Smooth muscle cell (in vitro differentiated cells): ENCODE results near the gene TRIM28. TPM values are rescaled to one million over a fixed set of nuclear protein-coding genes. Genes with fewer than 3 reads are reported as not detected.

ENCODE experiments used
- DNase-seq: peaks from one replicate; lab custom pipeline; 2025; ENCODE audit not compliant: unreplicated experiment; lab: John Stamatoyannopoulos, UW
- H2AFZ ChIP-seq: fragments of 200-600 bp; sonication (generic); 2 replicates; pipeline ENCODE4 v1.6.0; 2016; ENCODE audit warnings: antibody characterized with exemption, low read depth, mild to moderate bottlenecking
- H3F3A ChIP-seq: fragments of 200-600 bp; sonication (generic); 2 replicates; pipeline ENCODE4 v1.6.0; 2017; ENCODE audit warnings: antibody characterized with exemption, low read depth
- H3K27ac ChIP-seq: fragments of 200-600 bp; sonication (generic); 2 replicates; pipeline ENCODE4 v1.5.1; 2016; ENCODE audit warnings: low read depth, mild to moderate bottlenecking
- H3K27me3 ChIP-seq: fragments of 200-600 bp; sonication (generic); 2 replicates; pipeline ENCODE4 v1.6.1; 2016; ENCODE audit warnings: low read depth, mild to moderate bottlenecking
- H3K36me3 ChIP-seq: fragments of 200-600 bp; sonication (generic); 2 replicates; pipeline ENCODE4 v1.5.1; 2016; ENCODE audit warnings: low read depth
- H3K4me1 ChIP-seq: fragments of 200-600 bp; sonication (generic); 2 replicates; pipeline ENCODE4 v1.5.1; 2016; ENCODE audit warnings: low read depth
- H3K4me2 ChIP-seq: fragments of 200-600 bp; sonication (generic); 2 replicates; pipeline ENCODE4 v1.6.0; 2016; ENCODE audit warnings: mild to moderate bottlenecking
- H3K4me3 ChIP-seq: fragments of 200-600 bp; sonication (generic); 2 replicates; pipeline ENCODE4 v1.5.1; 2016; ENCODE audit warnings: mild to moderate bottlenecking
- H3K79me2 ChIP-seq: fragments of 200-600 bp; sonication (generic); 2 replicates; pipeline ENCODE4 v1.6.0; 2016; ENCODE audit warnings: low read depth, mild to moderate bottlenecking
- H3K9ac ChIP-seq: fragments of 200-600 bp; sonication (generic); 2 replicates; pipeline ENCODE4 v1.6.0; 2016; ENCODE audit warnings: low read depth
- H3K9me3 ChIP-seq: fragments of 200-600 bp; sonication (generic); replicated peaks from 2 replicates; pipeline ENCODE4 v1.5.1; 2016; ENCODE audit warnings: low read depth
- H4K20me1 ChIP-seq: fragments of 200-600 bp; sonication (generic); 2 replicates; pipeline ENCODE4 v1.6.0; 2016; ENCODE audit warnings: low read depth
- WGBS: methylation state at CpG from one replicate; pipeline ENCODE4 v1.1.7; 2016; ENCODE audit warnings: low lambda C conversion rate; 5-methylcytosine and 5-hydroxymethylcytosine counted together
- polyA plus RNA-seq: library from polyadenylated mRNA; unstranded; fragments of >200 nt; fragmentation: Nextera tagmentation; extraction: Ambion mirVana; gene quantifications from 2 replicates; pipeline ENCODE4 v1.2.1, GENCODE V29; 2016
- total RNA-seq: library from RNA; depleted of rRNA; stranded (reverse); fragments of >200 nt; gene quantifications from 2 replicates; pipeline ENCODE4 v1.2.3, GENCODE V29; 2014
- TF ChIP-seq, protein P1 (sequence below): fragments of 200-600 bp; sonication (generic); IDR thresholded peaks from 2 replicates; pipeline ENCODE4 v1.5.1; 2017; ENCODE audit warnings: borderline replicate concordance, mild to moderate bottlenecking, antibody characterized with exemption; ENCODE audit not compliant: insufficient read depth, poor library complexity, severe bottlenecking

Gene TRIM28
- total and polyA plus RNA-seq, 2 experiments from 2014 or later = 148 to 178 TPM

DNA sequence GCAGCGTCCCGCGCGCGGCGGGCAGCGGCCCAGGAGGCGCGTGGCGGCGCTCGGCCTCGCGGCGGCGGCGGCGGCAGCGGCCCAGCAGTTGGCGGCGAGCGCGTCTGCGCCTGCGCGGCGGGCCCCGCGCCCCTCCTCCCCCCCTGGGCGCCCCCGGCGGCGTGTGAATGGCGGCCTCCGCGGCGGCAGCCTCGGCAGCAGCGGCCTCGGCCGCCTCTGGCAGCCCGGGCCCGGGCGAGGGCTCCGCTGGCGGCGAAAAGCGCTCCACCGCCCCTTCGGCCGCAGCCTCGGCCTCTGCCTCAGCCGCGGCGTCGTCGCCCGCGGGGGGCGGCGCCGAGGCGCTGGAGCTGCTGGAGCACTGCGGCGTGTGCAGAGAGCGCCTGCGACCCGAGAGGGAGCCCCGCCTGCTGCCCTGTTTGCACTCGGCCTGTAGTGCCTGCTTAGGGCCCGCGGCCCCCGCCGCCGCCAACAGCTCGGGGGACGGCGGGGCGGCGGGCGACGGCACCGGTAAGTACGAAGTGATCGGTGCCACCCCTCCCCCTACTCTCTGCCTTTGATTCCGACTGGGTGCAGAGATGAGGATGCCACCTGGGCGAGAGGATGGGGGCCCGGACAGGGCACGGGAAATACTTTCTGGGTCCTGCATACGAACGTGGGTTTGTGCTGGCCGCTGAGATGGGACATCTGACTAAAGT, 874 bp downstream of the TRIM28 start:
- Histone ChIP-seq H3K27me3 (peaks cover 3% of the 10 kb centered on the region), H3K36me3 (no peaks in the 10 kb centered on the region), H4K20me1 (peaks cover 51% of the 10 kb centered on the region), H3K27ac (peak overlapping the region; percentile 85), H2AFZ (no peak overlapping the region), H3K9me3 (no peaks in the 10 kb centered on the region), H3K9ac (peak overlapping the region; percentile 84), H3K79me2 (peaks cover 47% of the 10 kb centered on the region), H3F3A (peaks cover under 1% of the 10 kb centered on the region), H3K4me3 (peak overlapping the region; percentile 83), H3K4me1 (peaks cover 13% of the 10 kb centered on the region), H3K4me2 (peak overlapping the region; percentile 99)
- DNase-seq = no peak
- under 1% methylated on average over 42 of the region's 92 CpGs for WGBS
- TF ChIP-seq, protein P1, sequence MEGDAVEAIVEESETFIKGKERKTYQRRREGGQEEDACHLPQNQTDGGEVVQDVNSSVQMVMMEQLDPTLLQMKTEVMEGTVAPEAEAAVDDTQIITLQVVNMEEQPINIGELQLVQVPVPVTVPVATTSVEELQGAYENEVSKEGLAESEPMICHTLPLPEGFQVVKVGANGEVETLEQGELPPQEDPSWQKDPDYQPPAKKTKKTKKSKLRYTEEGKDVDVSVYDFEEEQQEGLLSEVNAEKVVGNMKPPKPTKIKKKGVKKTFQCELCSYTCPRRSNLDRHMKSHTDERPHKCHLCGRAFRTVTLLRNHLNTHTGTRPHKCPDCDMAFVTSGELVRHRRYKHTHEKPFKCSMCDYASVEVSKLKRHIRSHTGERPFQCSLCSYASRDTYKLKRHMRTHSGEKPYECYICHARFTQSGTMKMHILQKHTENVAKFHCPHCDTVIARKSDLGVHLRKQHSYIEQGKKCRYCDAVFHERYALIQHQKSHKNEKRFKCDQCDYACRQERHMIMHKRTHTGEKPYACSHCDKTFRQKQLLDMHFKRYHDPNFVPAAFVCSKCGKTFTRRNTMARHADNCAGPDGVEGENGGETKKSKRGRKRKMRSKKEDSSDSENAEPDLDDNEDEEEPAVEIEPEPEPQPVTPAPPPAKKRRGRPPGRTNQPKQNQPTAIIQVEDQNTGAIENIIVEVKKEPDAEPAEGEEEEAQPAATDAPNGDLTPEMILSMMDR = no peak

DNA sequence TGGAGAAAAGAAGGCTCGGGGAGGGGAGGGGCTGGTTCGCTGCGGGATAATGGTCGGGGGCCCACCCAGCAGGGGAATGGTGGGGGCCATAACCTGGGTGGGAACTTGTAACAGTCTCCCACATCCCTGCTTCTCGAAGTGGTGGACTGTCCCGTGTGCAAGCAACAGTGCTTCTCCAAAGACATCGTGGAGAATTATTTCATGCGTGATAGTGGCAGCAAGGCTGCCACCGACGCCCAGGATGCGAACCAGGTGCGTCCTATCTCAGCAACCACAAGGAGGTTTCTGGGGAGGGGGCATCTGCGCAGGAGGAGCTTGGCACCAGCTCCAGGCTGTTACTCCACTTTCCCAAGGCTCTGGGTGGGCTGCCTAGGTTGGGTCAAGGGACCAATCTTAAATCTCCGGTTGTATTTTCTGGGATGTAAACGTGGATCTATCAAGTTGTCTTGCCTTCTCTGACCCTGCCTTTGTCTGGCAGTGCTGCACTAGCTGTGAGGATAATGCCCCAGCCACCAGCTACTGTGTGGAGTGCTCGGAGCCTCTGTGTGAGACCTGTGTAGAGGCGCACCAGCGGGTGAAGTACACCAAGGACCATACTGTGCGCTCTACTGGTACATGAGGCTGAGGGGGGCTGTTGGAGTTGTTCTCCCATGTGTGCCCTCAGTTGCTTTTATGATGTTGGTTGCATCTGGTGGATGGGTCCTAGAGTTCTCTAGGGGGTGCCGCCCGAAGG, 1.6 kb downstream of the TRIM28 start:
- peak overlapping the region; percentile 84 for H3K9ac ChIP-seq
- DNase-seq = no peak
- H3K36me3 ChIP-seq = no peaks in the 10 kb centered on the region
- peak overlapping the region; percentile 83 for H3K4me3 ChIP-seq
- no peaks in the 10 kb centered on the region for H3K9me3 ChIP-seq
- peaks cover 5% of the 10 kb centered on the region for H3F3A ChIP-seq
- H2AFZ ChIP-seq = no peak overlapping the region
- TF ChIP-seq, protein P1 = no peak
- peak overlapping the region; percentile 67 for H3K27ac ChIP-seq
- peaks cover 13% of the 10 kb centered on the region for H3K4me1 ChIP-seq
- 10% methylated on average over 21 of the region's 21 CpGs for WGBS
- peaks cover 47% of the 10 kb centered on the region for H3K79me2 ChIP-seq
- peak overlapping the region; percentile 99 for H3K4me2 ChIP-seq
- H4K20me1 ChIP-seq = peaks cover 58% of the 10 kb centered on the region
- peaks cover 3% of the 10 kb centered on the region for H3K27me3 ChIP-seq

DNA sequence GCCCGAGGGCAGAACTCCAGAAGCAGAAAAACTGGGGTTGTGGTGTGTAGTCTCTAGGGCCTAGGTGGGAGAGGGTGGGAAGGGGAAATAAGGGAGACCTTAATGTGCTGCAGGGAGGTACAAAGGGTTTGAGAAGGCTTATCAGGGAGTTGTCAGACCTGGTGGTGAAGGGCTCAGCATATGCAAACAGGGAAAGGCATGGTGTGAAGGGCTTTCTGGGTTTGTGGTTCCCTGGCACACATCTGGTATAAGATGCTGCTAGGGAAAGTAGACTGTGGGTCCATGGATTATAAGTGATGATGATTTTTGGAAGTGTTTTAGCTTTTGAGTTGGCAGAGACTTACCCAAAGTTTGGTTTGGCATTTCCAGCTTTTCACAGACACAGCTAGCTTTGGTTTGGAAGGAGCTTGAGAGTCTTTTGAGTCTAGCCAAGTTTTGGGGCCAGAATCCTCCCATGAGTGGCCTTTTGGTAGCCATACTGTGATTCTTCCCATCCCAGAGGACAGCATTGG, 2.2 kb downstream of the TRIM28 start:
- H3F3A ChIP-seq = peaks cover 5% of the 10 kb centered on the region
- peaks cover 13% of the 10 kb centered on the region for H3K4me1 ChIP-seq
- peaks cover 47% of the 10 kb centered on the region for H3K79me2 ChIP-seq
- H4K20me1 ChIP-seq = peaks cover 62% of the 10 kb centered on the region
- H3K9ac ChIP-seq = peak overlapping the region; percentile 84
- no peak overlapping the region for H2AFZ ChIP-seq
- H3K4me3 ChIP-seq = peak overlapping the region; percentile 83
- no peaks in the 10 kb centered on the region for H3K36me3 ChIP-seq
- peak overlapping the region; percentile 67 for H3K27ac ChIP-seq
- H3K4me2 ChIP-seq = peak overlapping the region; percentile 99
- DNase-seq = no peak
- TF ChIP-seq, protein P1 = no peak
- H3K27me3 ChIP-seq = peaks cover 3% of the 10 kb centered on the region
- no peaks in the 10 kb centered on the region for H3K9me3 ChIP-seq
- 14% methylated on average over 1 of the region's 1 CpG for WGBS
